ENCODE measurements around the gene SMARCB1. TPM values are rescaled to one million over a fixed set of nuclear protein-coding genes. Genes with fewer than 3 reads are reported as not detected.

SMARCB1 gene
- total and polyA plus RNA-seq, 2 of the 4 experiments (the other 2 are of a cell fraction) = 110 to 159 TPM

- peak overlapping the region; percentile 73 for H2AK9ac ChIP-seq (replicated peaks; ENCODE audit: low read depth, low read length, poor library complexity)
- H3K56ac ChIP-seq (ENCODE audit: extremely low read depth, insufficient read depth, low read length) = no peak overlapping the region
- H3K9me1 ChIP-seq (ENCODE audit: insufficient read depth, low read length) = peaks cover 5% of the 10 kb centered on the region
- ATAC-seq (ENCODE audit: low read depth) (no peak), DNase-seq (no peak)
- no peak overlapping the region for H2BK15ac ChIP-seq (ENCODE audit: low read depth, low read length)
- peaks cover 4% of the 10 kb centered on the region for H3K4me1 ChIP-seq (ENCODE audit: control insufficient read depth, insufficient read depth, low read length)
- dilution Hi-C loops (cut with HindIII; ENCODE audit: low sequenced_read_pairs, unreplicated experiment) (no loop called here), in situ Hi-C loops (cut with MboI; ENCODE audit: low sequenced_read_pairs) (no loop called here), intact Hi-C loops (cut with micrococcal nuclease) (no loop called here)
- no TSS peak for BruUV-seq (replicated peaks)
- TF ChIP-seq RCOR1 (IDR thresholded peaks at IDR 0.05; ENCODE audit: insufficient replicate concordance, low read length) = no peak
- no peak for TF ChIP-seq SMC3 (IDR thresholded peaks at IDR 0.05; ENCODE audit: low read depth, low read length)
- TF ChIP-seq FOS (IDR thresholded peaks at IDR 0.05; ENCODE audit: low read depth, low read length) = no peak
- TF ChIP-seq POLR2A (IDR thresholded peaks at IDR 0.05; ENCODE audit: low read depth, low read length) = no peak
- TF ChIP-seq MXI1 (IDR thresholded peaks at IDR 0.05; ENCODE audit: borderline replicate concordance, low read depth, low read length) = no peak
- TF ChIP-seq BHLHE40 (IDR thresholded peaks at IDR 0.05; ENCODE audit: low read depth, low read length) = no peak
- TF ChIP-seq RAD21 (IDR thresholded peaks at IDR 0.05; ENCODE audit: low read length) = no peak
- no peak for TF ChIP-seq CTCF (conservative IDR thresholded peaks at IDR 0.05; ENCODE audit: low read depth, low read length)
- no peak for TF ChIP-seq CEBPB (IDR thresholded peaks at IDR 0.05; ENCODE audit: low read depth, low read length)
- no peak for TF ChIP-seq CHD1 (IDR thresholded peaks at IDR 0.05; ENCODE audit: low read depth, low read length)
- TF ChIP-seq RFX5 (IDR thresholded peaks at IDR 0.05; ENCODE audit: low read depth, low read length) = no peak
- TF ChIP-seq NFE2L2 (IDR thresholded peaks at IDR 0.05; ENCODE audit: low read depth, low read length) = no peak
- TF ChIP-seq USF2 (IDR thresholded peaks at IDR 0.05; ENCODE audit: low read depth, low read length) = no peak
- no peak for TF ChIP-seq ELK1 (IDR thresholded peaks at IDR 0.05; ENCODE audit: borderline replicate concordance, low read depth, low read length)
- TF ChIP-seq MAFK (IDR thresholded peaks at IDR 0.05; ENCODE audit: low read depth, low read length) = no peak
- no peak for TF ChIP-seq MAZ (IDR thresholded peaks at IDR 0.05; ENCODE audit: borderline replicate concordance, low read depth, low read length)
- no peak overlapping the region for H3K18ac ChIP-seq (ENCODE audit: low read depth, low read length)
- H3K36me3 ChIP-seq (ENCODE audit: control insufficient read depth, insufficient read depth, low read length) = peaks cover 3% of the 10 kb centered on the region
- no peak overlapping the region for H2BK20ac ChIP-seq (ENCODE audit: low read depth, low read length)
- peak overlapping the region; percentile 85; the same call in 1 of the 2 replicates for H3K4me3 ChIP-seq (ENCODE audit: insufficient read depth, low read depth, low read length)
- H4K20me1 ChIP-seq (ENCODE audit: insufficient read depth, low read length) = no peaks in the 10 kb centered on the region
- 0 out of 2 replicates have a peak overlapping the region, but pooled peaks have one; percentile 77 for H3K9ac ChIP-seq (ENCODE audit: low read depth, low read length)
- H4K8ac ChIP-seq (ENCODE audit: low read depth in 2 of 2, low read length in 2 of 2) = no peak overlapping the region; a peak in 1 of 4 replicates
- no peak overlapping the region for H2BK120ac ChIP-seq (ENCODE audit: low read depth, low read length)
- no peak overlapping the region; the same call in 1 of the 2 replicates for H2AK5ac ChIP-seq (ENCODE audit: low read depth, low read length)
- H3K23ac ChIP-seq (ENCODE audit: low read depth, low read length) = peak overlapping the region; percentile 48; the same call in 1 of the 2 replicates
- 0 out of 2 replicates have a peak overlapping the region, but pooled peaks have one; percentile 22 for H3K14ac ChIP-seq (replicated peaks; ENCODE audit: low read depth, low read length)
- 87% methylated on average over 11 of the region's 12 CpGs; no CpG with 5 or more reads in 1 of the 2 experiments for WGBS, 2 experiments (ENCODE audit: extremely low coverage in 2 of 2, insufficient read length in 1 of 2)
- no peak overlapping the region for H3K27ac ChIP-seq (ENCODE audit: insufficient read depth, low read length)
- no peaks in the 10 kb centered on the region for H3K27me3 ChIP-seq (ENCODE audit: control insufficient read depth, insufficient read depth, low read length)
- H4K5ac ChIP-seq (ENCODE audit: low read depth, low read length) = no peak overlapping the region
- peak overlapping the region; percentile 99 for H3K4me2 ChIP-seq (ENCODE audit: low read depth, low read length)
- ChIA-PET POLR2A (ENCODE audit: unreplicated experiment) (no interaction called here), CTCF (interaction anchor here (1.1 kb wide), 1 partner anchor 22 kb away, joined by 8 read pairs; no protein-coding TSS in a partner anchor)
- peak overlapping the region; percentile 15; the same call in 1 of the 2 replicates for H3K4ac ChIP-seq (ENCODE audit: low read depth, low read length)
- no peak overlapping the region for H2BK5ac ChIP-seq (ENCODE audit: low read depth, low read length, poor library complexity, severe bottlenecking)
- no peak overlapping the region for H4K91ac ChIP-seq (ENCODE audit: insufficient read depth, low read depth, low read length)
- peak overlapping the region; percentile 74 for H2AFZ ChIP-seq (replicated peaks; ENCODE audit: low read length, poor library complexity)
- peaks cover 12 to 31% of the 10 kb centered on the region in 2 experiments for H3K79me1 ChIP-seq (ENCODE audit: low read depth in 1 of 2, low read length in 2 of 2)
- H3K9me3 ChIP-seq (ENCODE audit: control insufficient read depth, insufficient read depth, low read length) = no peaks in the 10 kb centered on the region
Measured at GRCh38 chr22:23749841-23750301, 36.9 kb upstream of the SMARCB1 start.
